H9 (cell line): ENCODE measurements around the gene RHEX. TPM values are rescaled to one million over a fixed set of nuclear protein-coding genes. Genes with fewer than 3 reads are reported as not detected.

Experiments used
- DNase-seq: peaks from one replicate; pipeline ENCODE4 v3.0.0-alpha.2; 2017
- H2AFZ ChIP-seq: one replicate; pipeline ENCODE4 v1.6.1; 2013; ENCODE audit warnings: mild to moderate bottlenecking, low read length, control low read depth, moderate library complexity
- H2AK5ac ChIP-seq: 2 replicates; pipeline ENCODE4 v1.6.1; 2013; ENCODE audit warnings: low read length, control low read depth, mixed read lengths; ENCODE audit not compliant: insufficient read length
- H2BK120ac ChIP-seq: one replicate; pipeline ENCODE4 v1.6.1; 2013; ENCODE audit warnings: low read depth, mild to moderate bottlenecking, low read length, control low read depth, inconsistent platforms; ENCODE audit not compliant: poor library complexity, severe bottlenecking
- H2BK12ac ChIP-seq: 2 replicates; pipeline ENCODE4 v1.6.1; 2013; ENCODE audit warnings: low read length, control low read depth, mixed read lengths, low read depth; ENCODE audit not compliant: insufficient read length
- H2BK15ac ChIP-seq: 2 replicates; pipeline ENCODE4 v1.6.1; 2013; ENCODE audit warnings: low read depth, low read length, control low read depth
- H2BK20ac ChIP-seq: one replicate; pipeline ENCODE4 v1.6.1; 2013; ENCODE audit warnings: low read depth, mild to moderate bottlenecking, low read length, control low read depth, inconsistent platforms; ENCODE audit not compliant: poor library complexity, severe bottlenecking
- H2BK5ac ChIP-seq: 2 replicates; pipeline ENCODE4 v1.6.1; 2013; ENCODE audit warnings: low read length, control low read depth, mixed read lengths; ENCODE audit not compliant: insufficient read length
- H3K14ac ChIP-seq: 2 replicates; pipeline ENCODE4 v1.6.1; 2013; ENCODE audit warnings: low read length, control low read depth; ENCODE audit not compliant: insufficient read depth
- H3K18ac ChIP-seq: 2 replicates; pipeline ENCODE4 v1.6.1; 2013; ENCODE audit warnings: low read depth, mild to moderate bottlenecking, mixed read lengths, low read length, control low read depth; ENCODE audit not compliant: insufficient read length
- H3K23ac ChIP-seq: 2 replicates; pipeline ENCODE4 v1.6.1; 2013; ENCODE audit warnings: low read length, control low read depth, mixed read lengths, low read depth; ENCODE audit not compliant: insufficient read length
- H3K23me2 ChIP-seq: 2 replicates; pipeline ENCODE4 v1.6.1; 2013; ENCODE audit warnings: low read depth, mild to moderate bottlenecking, mixed read lengths, low read length, control low read depth; ENCODE audit not compliant: insufficient read length, poor library complexity, severe bottlenecking
- H3K27ac ChIP-seq: 2 replicates; pipeline ENCODE4 v1.5.1; 2013; ENCODE audit warnings: low read length, control low read depth, mixed read lengths, low read depth; ENCODE audit not compliant: insufficient read length
- H3K27me3 ChIP-seq: 2 replicates; pipeline ENCODE4 v1.6.1; 2013; ENCODE audit warnings: low read length, control low read depth, inconsistent platforms; ENCODE audit not compliant: insufficient read depth
- H3K4ac ChIP-seq: 2 replicates; pipeline ENCODE4 v1.6.1; 2013; ENCODE audit warnings: low read depth, mild to moderate bottlenecking, control low read depth, inconsistent platforms, low read length, moderate library complexity
- H3K4me1 ChIP-seq: 2 replicates; pipeline ENCODE4 v1.6.1; 2013; ENCODE audit warnings: low read length, control low read depth, inconsistent platforms; ENCODE audit not compliant: insufficient read depth
- H3K4me2 ChIP-seq: 2 replicates; pipeline ENCODE4 v1.6.1; 2013; ENCODE audit warnings: low read length, control low read depth, mixed read lengths; ENCODE audit not compliant: insufficient read length, insufficient read depth
- H3K56ac ChIP-seq: 2 replicates; pipeline ENCODE4 v1.6.1; 2013; ENCODE audit warnings: low read depth, mild to moderate bottlenecking, mixed read lengths, low read length, control low read depth; ENCODE audit not compliant: insufficient read length
- H3K79me1 ChIP-seq: 2 replicates; pipeline ENCODE4 v1.6.1; 2013; ENCODE audit warnings: low read depth, mild to moderate bottlenecking, moderate library complexity, low read length, control low read depth, inconsistent platforms; ENCODE audit not compliant: insufficient read depth, poor library complexity, severe bottlenecking
- H3K79me2 ChIP-seq: 2 replicates; pipeline ENCODE4 v1.6.1; 2013; ENCODE audit warnings: low read length, control low read depth, inconsistent platforms; ENCODE audit not compliant: insufficient read depth
- H3K9ac ChIP-seq: 2 replicates; pipeline ENCODE4 v1.6.1; 2013; ENCODE audit warnings: low read length, control low read depth, mixed read lengths; ENCODE audit not compliant: insufficient read length; ENCODE audit errors: extremely low read depth
- H3K9me3 ChIP-seq: one replicate; pipeline ENCODE4 v1.6.1; 2013; ENCODE audit warnings: low read depth, low read length, inconsistent platforms; ENCODE audit not compliant: control insufficient read depth
- H3T11ph ChIP-seq: one replicate; pipeline ENCODE4 v1.6.1; 2013; ENCODE audit warnings: mild to moderate bottlenecking, low read length, control low read depth, inconsistent platforms
- H4K20me1 ChIP-seq: one replicate; pipeline ENCODE4 v1.6.1; 2013; ENCODE audit not compliant: control insufficient read depth, insufficient read length, insufficient read depth
- H4K5ac ChIP-seq: 2 replicates; pipeline ENCODE4 v1.6.1; 2013; ENCODE audit warnings: low read depth, mild to moderate bottlenecking, mixed read lengths, low read length, control low read depth; ENCODE audit not compliant: insufficient read length
- H4K8ac ChIP-seq: replicated peaks from 2 replicates; pipeline ENCODE4 v1.6.1; 2013; ENCODE audit warnings: low read length, control low read depth, mixed read lengths, low read depth; ENCODE audit not compliant: insufficient read length
- H4K91ac ChIP-seq: 2 replicates; pipeline ENCODE4 v1.6.1; 2013; ENCODE audit warnings: low read depth, mild to moderate bottlenecking, moderate library complexity, mixed read lengths, low read length, control low read depth; ENCODE audit not compliant: insufficient read length
- H3K27ac Mint-ChIP-seq, 3 experiments: 2 replicates in 2 of 3; 3 replicates in 1 of 3; pipeline ENCODE4 v1.8.0; 2020 to 2021; ENCODE audit warnings: mixed read lengths in 3 of 3, mild to moderate bottlenecking in 1 of 3, moderate library complexity in 1 of 3
- H3K27me3 Mint-ChIP-seq: 2 replicates; pipeline ENCODE4 v1.8.0; 2021; ENCODE audit warnings: low read depth, mild to moderate bottlenecking, moderate library complexity, mixed read lengths
- H3K36me3 Mint-ChIP-seq, 3 experiments: 2 replicates in 2 of 3; 3 replicates in 1 of 3; pipeline ENCODE4 v1.8.0; 2020 to 2021; ENCODE audit warnings: low read depth in 3 of 3, mixed read lengths in 3 of 3; ENCODE audit not compliant: insufficient read depth in 1 of 3
- H3K4me1 Mint-ChIP-seq, 2 experiments: 2 replicates each; pipeline ENCODE4 v1.8.0; 2020; ENCODE audit warnings: mixed read lengths in 2 of 2
- H3K4me3 Mint-ChIP-seq, 2 experiments: 2 replicates in 1 of 2; 3 replicates in 1 of 2; pipeline ENCODE4 v1.8.0; 2020 to 2021; ENCODE audit warnings: mild to moderate bottlenecking in 2 of 2, mixed read lengths in 2 of 2, moderate library complexity in 1 of 2
- H3K9me3 Mint-ChIP-seq, 2 experiments: 2 replicates in 1 of 2; 3 replicates in 1 of 2; pipeline ENCODE4 v1.8.0; 2020; ENCODE audit warnings: mild to moderate bottlenecking in 2 of 2, mixed read lengths in 2 of 2, moderate library complexity in 1 of 2
- WGBS: extraction: QIAGEN DNeasy Blood & Tissue Kit; methylation state at CpG from one replicate; pipeline ENCODE4 v1.1.7; 2013; ENCODE audit warnings: missing lambda C conversion rate, low lambda C conversion rate, mixed read lengths; ENCODE audit not compliant: insufficient read length; ENCODE audit errors: extremely low coverage; 5-methylcytosine and 5-hydroxymethylcytosine counted together
- total RNA-seq: library from RNA; stranded (reverse); gene quantifications from 2 replicates; pipeline ENCODE4 v1.2.1, GENCODE V29; 2021
- TF ChIP-seq, protein P1 (sequence below): fragments of 200-600 bp; sonication (generic); conservative IDR thresholded peaks from 3 replicates; pipeline ENCODE4 v1.8.0; 2021; ENCODE audit warnings: antibody characterized with exemption, mild to moderate bottlenecking

RHEX gene
- total RNA-seq, 1 experiment from 2014 or later, result not detected

DNA sequence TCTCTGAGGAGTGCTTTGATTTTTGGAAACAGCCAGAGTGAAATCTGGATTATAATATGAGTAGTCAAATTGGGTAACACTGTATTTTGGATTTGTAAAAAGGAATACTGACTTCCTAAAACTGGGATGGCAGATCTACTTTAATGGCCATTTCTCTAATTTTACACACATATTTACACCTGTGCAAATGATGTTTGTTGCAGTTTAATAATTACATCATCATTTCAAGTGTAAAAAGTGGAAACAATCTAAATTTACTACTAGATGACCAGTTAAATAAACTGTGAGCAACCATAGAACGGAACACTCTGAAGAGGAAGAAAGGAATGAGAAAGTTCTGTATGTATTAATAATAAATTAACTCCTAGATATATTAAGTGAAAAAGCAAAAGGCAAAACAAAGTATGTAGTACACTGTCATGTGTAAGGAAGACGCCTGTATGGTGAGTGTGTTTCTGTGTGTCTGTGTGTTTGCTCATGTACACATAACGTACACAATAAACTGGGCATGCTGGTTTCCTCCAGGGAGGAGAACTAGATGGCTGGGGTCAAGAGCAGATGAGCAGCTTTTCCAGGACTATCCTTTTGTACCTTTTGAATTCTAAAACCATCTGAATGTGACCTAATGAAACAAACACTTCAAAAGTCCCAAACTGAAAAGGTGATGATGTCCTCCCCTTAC lies 2.9 kb upstream of the RHEX start:
- Mint-ChIP-seq H3K4me1 (peaks cover 7 to 13% of the 10 kb centered on the region in 2 experiments), H3K9me3 (peaks cover 5 to 7% of the 10 kb centered on the region in 2 experiments; a peak in 3 of 5 replicates), H3K27me3 (0 out of 2 replicates have a peak, but pooled peaks cover 2% of the 10 kb centered on the region), H3K36me3 (peaks cover 0 to 5% (median 2%) of the 10 kb centered on the region in 3 experiments; a peak in 3 of 7 replicates), H3K27ac (no peak overlapping the region), H3K4me3 (no peak overlapping the region)
- no peak overlapping the region for H2BK5ac ChIP-seq
- H3K14ac ChIP-seq, result no peak overlapping the region
- no peak overlapping the region for H2BK15ac ChIP-seq
- H3K79me1 ChIP-seq, result no peaks in the 10 kb centered on the region
- no peak overlapping the region for H4K91ac ChIP-seq
- H3K4me2 ChIP-seq, result no peak overlapping the region
- H3T11ph ChIP-seq, result no peak overlapping the region
- H2AK5ac ChIP-seq, result no peak overlapping the region
- no peak overlapping the region for H2BK20ac ChIP-seq
- H3K9me3 ChIP-seq, result no peaks in the 10 kb centered on the region
- no peak overlapping the region for H3K23ac ChIP-seq
- no peak overlapping the region for H2BK12ac ChIP-seq
- no peak overlapping the region for H3K27ac ChIP-seq
- H3K9ac ChIP-seq, result no peak overlapping the region
- no peak overlapping the region for H2BK120ac ChIP-seq
- no peaks in the 10 kb centered on the region for H3K79me2 ChIP-seq
- H3K56ac ChIP-seq, result no peak overlapping the region
- H3K23me2 ChIP-seq, result no peaks in the 10 kb centered on the region
- H3K27me3 ChIP-seq, result no peaks in the 10 kb centered on the region
- H4K8ac ChIP-seq, result no peak overlapping the region
- H2AFZ ChIP-seq, result no peak overlapping the region
- H4K5ac ChIP-seq, result no peak overlapping the region
- no peak overlapping the region for H3K18ac ChIP-seq
- no peaks in the 10 kb centered on the region for H4K20me1 ChIP-seq
- no peak overlapping the region for H3K4ac ChIP-seq
- DNase-seq, result no peak
- H3K4me1 ChIP-seq, result 0 out of 2 replicates have a peak, but pooled peaks cover 2% of the 10 kb centered on the region
- WGBS, result no CpG with 5 or more reads among the region's 3 CpGs
- TF ChIP-seq, protein P1, sequence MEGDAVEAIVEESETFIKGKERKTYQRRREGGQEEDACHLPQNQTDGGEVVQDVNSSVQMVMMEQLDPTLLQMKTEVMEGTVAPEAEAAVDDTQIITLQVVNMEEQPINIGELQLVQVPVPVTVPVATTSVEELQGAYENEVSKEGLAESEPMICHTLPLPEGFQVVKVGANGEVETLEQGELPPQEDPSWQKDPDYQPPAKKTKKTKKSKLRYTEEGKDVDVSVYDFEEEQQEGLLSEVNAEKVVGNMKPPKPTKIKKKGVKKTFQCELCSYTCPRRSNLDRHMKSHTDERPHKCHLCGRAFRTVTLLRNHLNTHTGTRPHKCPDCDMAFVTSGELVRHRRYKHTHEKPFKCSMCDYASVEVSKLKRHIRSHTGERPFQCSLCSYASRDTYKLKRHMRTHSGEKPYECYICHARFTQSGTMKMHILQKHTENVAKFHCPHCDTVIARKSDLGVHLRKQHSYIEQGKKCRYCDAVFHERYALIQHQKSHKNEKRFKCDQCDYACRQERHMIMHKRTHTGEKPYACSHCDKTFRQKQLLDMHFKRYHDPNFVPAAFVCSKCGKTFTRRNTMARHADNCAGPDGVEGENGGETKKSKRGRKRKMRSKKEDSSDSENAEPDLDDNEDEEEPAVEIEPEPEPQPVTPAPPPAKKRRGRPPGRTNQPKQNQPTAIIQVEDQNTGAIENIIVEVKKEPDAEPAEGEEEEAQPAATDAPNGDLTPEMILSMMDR, result no peak
